Stimulated activated CD8-positive, alpha-beta memory T cell treated with anti-CD3 and anti-CD28 coated beads, Interleukin-4, amount 100 ng/mL, for 48 hours (primary cell): ENCODE results near the gene PGAM5.
"Not testable (repeated sequence)": the region's sequence is repeated elsewhere in the genome, so short reads cannot be mapped to it uniquely, and the experiment has no call there.

Experiments used
- DNase-seq: peaks from one replicate; pipeline ENCODE4 v3.0.0-alpha.2; 2020

PGAM5 gene

GRCh38 chr12:132723015-132723763, 12.5 kb downstream of the PGAM5 start:
- no peak for DNase-seq

DNA sequence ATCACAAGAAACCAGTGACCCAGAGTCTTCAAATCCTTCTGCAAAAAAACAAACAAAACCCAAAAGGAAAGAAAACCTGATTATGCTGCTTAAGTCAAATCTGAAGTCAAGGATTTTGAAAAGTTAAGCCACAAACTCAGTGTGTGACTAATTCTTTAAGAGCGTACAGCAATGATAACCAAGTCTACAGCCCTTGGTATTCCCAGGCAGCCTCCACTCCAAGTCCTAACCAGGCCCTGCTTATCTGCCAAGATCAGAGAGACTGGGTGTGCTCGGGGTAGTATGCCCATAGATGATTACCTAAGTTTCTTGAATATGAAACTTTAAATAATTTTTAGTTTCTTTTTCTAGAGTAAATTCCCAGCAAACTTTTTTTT, 13.1 kb downstream of the PGAM5 start:
- DNase-seq = no peak

- no peak for DNase-seq
Measured at GRCh38 chr12:132724506-132725241, 14.0 kb downstream of the PGAM5 start.

DNA sequence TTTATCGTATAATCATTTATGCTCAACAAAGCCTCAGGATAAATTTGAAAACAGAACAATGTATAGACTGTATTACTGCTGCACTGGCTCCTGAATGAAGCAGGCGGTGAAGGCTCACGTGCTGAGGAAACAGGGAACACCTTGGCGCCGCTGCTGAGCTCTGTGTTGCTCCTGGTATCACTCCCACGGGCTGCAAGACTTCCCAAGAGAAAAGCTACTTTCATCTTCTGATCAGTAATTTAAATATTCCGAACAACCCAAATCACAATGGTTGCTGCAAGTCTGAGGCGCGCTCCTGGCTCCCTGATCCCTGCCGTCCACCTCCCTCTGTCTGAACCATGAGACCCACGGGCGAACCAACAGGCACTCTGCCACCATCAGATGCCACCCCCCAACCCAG, 15.7 kb downstream of the PGAM5 start:
- no peak for DNase-seq

- DNase-seq = no peak
Measured at GRCh38 chr12:132727091-132727794, 16.6 kb downstream of the PGAM5 start.

DNA sequence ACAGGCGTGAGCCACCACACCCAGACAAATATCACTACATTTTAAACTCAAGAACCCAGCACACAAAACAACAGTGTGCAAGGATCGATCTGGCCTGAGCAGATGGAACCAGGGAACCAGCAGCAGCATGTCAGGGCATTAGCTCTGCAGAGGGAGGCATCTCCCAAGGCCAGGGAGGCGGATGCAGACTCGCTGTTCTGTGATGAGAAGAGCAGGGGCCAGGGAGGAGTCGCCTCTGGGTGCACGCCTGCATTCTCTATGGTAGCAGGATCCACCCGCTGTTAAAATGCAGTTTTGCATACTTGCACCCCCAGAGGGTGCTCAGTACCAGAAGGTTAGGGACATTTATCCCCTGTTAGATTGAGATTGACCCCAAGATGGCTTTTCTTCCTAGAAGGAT, 17.9 kb downstream of the PGAM5 start:
- no peak for DNase-seq

DNA sequence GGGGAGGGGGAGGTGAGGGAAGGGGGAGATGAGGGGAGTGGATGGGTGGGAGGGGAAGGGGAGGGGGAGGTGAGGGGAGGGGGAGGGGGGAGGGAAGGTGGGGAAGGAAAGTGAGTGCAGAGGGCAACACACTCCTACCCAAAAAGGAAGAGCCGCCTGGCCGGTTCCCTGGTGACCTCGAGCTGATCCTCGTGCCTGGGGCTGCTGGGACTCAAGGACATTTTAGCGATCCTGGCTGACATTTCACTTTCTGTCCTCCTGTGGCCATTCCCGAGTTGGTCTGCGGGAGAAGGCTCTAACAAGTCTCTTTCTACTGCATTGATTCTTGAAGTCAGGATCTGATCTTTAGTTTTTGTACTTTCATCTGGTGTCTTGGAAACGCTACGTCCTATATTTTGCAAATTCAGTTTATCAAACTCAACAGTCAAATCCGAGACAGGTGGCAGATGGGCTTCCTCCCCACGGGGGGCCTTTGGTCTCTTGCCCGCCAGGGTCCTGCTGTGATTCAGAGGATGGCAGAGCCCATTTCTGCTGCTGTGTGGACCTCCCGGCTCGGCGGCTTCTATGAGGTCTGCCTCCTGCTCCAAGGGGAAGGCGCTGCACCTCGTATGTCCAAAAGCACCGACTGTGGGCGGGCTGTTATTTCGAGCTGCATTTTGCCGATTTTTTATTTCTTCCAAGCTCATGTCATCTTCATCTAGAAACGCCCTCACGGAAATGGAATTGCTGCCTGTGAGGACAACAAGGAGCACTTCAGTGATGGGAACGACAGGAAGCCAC, 19.1 kb downstream of the PGAM5 start:
- DNase-seq = no peak

DNA sequence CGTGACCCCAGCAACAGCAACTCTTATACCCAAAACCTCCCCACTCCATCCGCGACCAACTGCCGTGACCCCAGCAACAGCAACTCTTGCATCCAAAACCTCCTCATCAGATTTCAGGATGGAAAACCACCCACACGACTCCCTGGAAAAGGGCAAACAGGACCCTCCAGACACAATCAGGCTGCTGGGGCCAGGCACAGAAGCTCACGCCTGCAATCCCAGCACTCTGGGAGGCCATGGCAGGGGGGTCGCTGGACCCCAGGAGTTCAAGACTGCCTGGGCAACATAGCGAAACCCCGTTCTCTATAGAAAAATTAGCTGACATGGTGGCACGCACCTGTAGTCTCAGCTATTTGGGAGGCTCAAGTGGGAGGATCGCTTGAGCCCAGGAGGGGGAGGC, 19.7 kb downstream of the PGAM5 start:
- no peak for DNase-seq

- no peak for DNase-seq
Measured at GRCh38 chr12:132731574-132731973, 20.9 kb downstream of the PGAM5 start.

GRCh38 chr12:132734206-132734605, 23.6 kb downstream of the PGAM5 start:
- DNase-seq = no peak

DNA sequence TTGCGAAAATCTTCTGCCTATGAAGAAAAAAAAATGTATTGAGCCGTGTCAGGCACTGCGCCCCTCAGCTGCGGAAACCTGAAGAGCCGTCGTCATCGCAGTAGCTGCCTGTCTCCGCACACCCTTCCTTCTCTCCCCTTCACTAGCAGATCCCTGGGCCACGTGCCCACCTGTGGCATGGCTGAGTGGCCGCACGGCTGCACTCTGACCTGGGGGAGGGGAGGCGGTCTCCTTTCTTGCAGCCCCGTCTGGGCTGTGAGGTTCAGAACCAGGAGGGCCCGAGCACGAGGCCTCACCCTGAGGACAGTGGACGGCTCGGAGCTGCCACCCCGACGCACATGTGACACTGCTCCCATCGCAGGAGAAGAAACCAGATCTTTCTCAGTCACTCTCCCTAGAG, 24.9 kb downstream of the PGAM5 start:
- DNase-seq = no peak

GRCh38 chr12:132736378-132736777, 25.7 kb downstream of the PGAM5 start:
- no peak for DNase-seq

GRCh38 chr12:132736913-132737312, 26.3 kb downstream of the PGAM5 start:
- no peak for DNase-seq

DNA sequence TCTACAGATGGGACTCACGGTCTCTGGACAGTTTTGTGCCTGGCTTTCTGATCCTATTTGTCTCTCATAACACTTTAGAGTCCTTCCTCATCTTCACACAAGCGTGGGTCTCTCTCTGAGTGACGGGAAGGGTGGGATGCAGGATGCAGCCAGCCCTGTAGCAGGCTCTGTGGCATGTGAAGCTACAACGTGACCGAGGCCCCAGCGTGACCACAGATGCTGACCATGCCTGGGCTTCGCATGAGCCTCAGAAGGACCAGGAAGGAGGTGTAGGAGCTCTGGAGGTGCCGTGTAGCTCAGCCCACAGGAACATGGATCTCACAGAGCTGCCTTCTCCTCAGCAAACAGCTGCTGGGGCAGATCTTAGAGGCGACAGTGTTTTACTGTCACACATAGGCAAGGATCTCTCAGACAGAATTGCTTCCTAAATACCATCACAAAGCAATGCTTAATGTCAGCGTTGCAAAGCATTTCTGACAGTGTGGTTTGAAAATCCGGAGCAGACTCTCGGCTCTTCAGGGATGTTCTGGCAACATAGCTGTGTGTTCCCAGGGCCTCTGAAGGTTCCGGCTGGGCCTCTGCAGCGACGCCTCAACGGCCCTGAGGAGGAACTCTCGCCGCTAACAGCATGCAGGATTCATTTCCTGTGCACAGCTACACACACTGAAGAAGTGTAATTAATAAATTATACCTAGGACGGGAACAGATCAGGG, 29.1 kb downstream of the PGAM5 start:
- no peak for DNase-seq

- DNase-seq = no peak
Measured at GRCh38 chr12:132740313-132740646, 29.6 kb downstream of the PGAM5 start.

GRCh38 chr12:132740652-132741051, 30.0 kb downstream of the PGAM5 start:
- no peak for DNase-seq

GRCh38 chr12:132741620-132742019, 31.0 kb downstream of the PGAM5 start:
- DNase-seq = no peak

- no peak for DNase-seq
Measured at GRCh38 chr12:132743831-132744230, 33.2 kb downstream of the PGAM5 start.

DNA sequence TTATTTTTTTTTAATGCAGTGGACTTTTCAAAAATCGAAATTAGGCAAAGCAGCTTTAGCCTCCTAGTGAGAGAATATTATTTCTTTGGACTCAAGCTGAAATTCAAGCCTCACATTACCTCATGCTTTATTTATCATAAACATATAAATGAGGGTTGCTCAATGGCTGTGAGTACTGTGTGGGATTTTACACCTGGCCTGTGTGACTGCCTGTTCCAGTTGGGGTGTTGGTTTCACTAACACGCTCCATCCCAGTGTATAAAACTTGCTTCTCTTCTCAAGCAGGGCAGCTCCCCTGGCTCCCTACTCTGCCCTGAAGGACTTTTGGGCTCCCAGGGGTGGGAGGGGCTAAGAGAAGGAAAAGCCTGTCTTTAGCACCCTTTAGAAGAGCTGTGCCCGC, 36.0 kb downstream of the PGAM5 start:
- DNase-seq = no peak

DNA sequence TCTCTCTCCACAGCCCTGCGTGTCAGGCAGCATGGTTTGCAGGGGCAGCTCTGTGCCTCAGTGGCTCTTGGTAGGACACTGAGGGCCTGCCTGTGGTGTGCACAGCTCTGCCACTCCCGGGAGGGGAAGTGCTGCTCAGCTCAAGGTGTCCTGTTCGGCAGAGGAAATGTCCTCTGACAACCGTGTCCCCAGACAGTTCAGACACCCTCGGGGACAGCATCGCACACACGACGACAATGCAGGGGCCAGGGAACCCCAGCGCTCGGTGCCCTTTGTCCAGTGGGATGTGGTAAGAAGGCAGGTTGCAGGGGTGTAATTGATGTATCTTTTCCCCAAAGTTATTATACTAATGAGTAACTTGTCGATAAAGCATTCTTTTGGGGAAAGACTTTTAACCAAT, 36.8 kb downstream of the PGAM5 start:
- no peak for DNase-seq

DNA sequence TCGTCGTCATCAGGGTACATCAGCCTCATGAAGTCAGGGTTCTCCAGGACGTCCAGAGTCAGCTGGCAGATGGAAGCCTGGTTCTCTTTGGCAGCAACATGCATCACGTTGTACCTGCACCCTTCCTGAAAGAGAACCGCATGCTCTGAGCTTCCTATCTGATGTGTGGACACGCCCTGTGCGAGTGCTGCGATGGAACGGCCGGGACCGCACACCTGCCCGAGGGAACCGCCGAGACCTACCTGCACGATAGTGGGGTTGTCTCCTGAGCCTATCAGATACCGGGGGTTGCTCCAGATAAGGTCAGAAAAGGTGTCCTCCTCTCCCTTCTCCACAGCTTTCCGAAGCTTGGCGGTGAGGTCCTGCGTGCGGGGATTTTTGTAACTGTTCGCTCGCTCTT, 37.3 kb downstream of the PGAM5 start:
- DNase-seq = no peak

DNA sequence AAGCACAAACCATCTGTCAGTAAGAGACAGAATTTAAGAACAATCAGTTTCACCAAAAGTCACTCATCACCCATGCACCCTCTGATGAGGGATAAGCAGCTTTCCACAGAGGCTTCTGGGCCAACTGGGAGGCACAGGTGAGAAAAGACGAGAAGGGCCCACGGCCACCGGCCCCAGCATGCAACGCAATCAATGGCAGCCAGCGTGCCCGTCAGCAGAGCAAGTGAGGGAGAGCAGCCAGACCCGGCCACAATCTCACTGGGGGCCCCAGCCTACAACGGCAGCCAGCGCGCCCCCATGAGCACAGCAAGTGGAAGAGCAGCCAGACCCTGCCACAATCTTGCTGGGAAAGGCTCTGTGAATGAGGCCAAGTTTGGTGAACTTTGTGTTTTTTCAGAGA, 37.7 kb downstream of the PGAM5 start:
- DNase-seq = no peak

DNA sequence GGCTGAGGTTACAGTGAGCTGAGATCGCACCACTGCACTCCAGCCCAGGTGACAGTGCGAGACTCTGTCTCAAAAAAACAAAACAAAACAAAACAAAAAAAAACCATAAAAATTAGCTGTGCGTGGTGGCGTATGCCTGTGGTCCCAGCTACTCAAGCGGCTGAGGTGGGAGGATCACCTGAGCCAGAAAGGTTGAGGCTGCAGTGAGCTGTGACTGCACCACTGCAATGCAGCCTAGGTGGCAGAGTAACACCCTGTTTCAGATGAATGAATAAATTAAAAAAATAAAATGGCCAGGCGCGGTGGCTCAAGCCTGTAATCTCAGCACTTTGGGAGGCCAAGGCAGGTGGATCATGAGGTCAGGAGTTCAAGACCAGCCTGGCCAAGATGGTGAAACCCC, 43.0 kb downstream of the PGAM5 start:
- not testable (repeated sequence) for DNase-seq
